Osteoblast (primary cell): ENCODE results near the gene GRID1. TPM values are rescaled to one million over a fixed set of nuclear protein-coding genes. Genes with fewer than 3 reads are reported as not detected.

ENCODE experiments used
- DNase-seq: peaks from one replicate; pipeline ENCODE4 v3.0.0; 2011; ENCODE audit warnings: low spot score, mixed read lengths; ENCODE audit not compliant: insufficient read length; ENCODE audit errors: missing footprints
- H2AFZ ChIP-seq: 2 replicates; pipeline ENCODE4 v1.6.0; 2011; ENCODE audit warnings: mild to moderate bottlenecking, low read length
- H3K27ac ChIP-seq: 2 replicates; pipeline ENCODE4 v1.5.1; 2011; ENCODE audit warnings: mild to moderate bottlenecking, low read depth, low read length, moderate library complexity
- H3K27me3 ChIP-seq: 2 replicates; pipeline ENCODE4 v1.6.0; 2012; ENCODE audit warnings: mild to moderate bottlenecking, control low read depth, inconsistent platforms, low read length, moderate library complexity; ENCODE audit not compliant: insufficient read depth
- H3K36me3 ChIP-seq: 2 replicates; pipeline ENCODE4 v1.5.1; 2011; ENCODE audit warnings: mild to moderate bottlenecking, low read length, control low read depth, moderate library complexity; ENCODE audit not compliant: insufficient read depth
- H3K4me1 ChIP-seq: 2 replicates; pipeline ENCODE4 v1.5.1; 2011; ENCODE audit warnings: mild to moderate bottlenecking, low read length, control low read depth, moderate library complexity; ENCODE audit not compliant: insufficient read depth
- H3K4me2 ChIP-seq: 2 replicates; pipeline ENCODE4 v1.6.0; 2011; ENCODE audit warnings: mild to moderate bottlenecking, low read length; ENCODE audit not compliant: insufficient read depth
- H3K4me3 ChIP-seq: fragments of 200-600 bp; sonication (generic); 3 replicates; pipeline ENCODE4 v1.5.1; 2012; ENCODE audit warnings: mild to moderate bottlenecking, low read length, inconsistent platforms; ENCODE audit not compliant: insufficient read depth
- H3K79me2 ChIP-seq: 2 replicates; pipeline ENCODE4 v1.6.0; 2012; ENCODE audit warnings: mild to moderate bottlenecking, low read length, control low read depth, inconsistent platforms; ENCODE audit not compliant: insufficient read depth
- H3K9me3 ChIP-seq: 2 replicates; pipeline ENCODE4 v1.5.1; 2011; ENCODE audit warnings: low read depth, low read length, control low read depth
- H4K20me1 ChIP-seq: 2 replicates; pipeline ENCODE4 v1.6.0; 2012; ENCODE audit warnings: mild to moderate bottlenecking, low read length, control low read depth; ENCODE audit not compliant: insufficient read depth
- total RNA-seq: library from RNA; depleted of rRNA; stranded (reverse); fragments of >200 nt; gene quantifications from 2 replicates; pipeline ENCODE4 v1.2.3, GENCODE V29; 2012
- TF ChIP-seq, protein P1 (sequence below): IDR thresholded peaks from 2 replicates; pipeline ENCODE4 v1.5.1; 2011; ENCODE audit warnings: mild to moderate bottlenecking, low read depth, low read length, moderate library complexity; ENCODE audit errors: extremely low read depth

GRID1 gene
- total RNA-seq, 1 donor = not detected

DNA sequence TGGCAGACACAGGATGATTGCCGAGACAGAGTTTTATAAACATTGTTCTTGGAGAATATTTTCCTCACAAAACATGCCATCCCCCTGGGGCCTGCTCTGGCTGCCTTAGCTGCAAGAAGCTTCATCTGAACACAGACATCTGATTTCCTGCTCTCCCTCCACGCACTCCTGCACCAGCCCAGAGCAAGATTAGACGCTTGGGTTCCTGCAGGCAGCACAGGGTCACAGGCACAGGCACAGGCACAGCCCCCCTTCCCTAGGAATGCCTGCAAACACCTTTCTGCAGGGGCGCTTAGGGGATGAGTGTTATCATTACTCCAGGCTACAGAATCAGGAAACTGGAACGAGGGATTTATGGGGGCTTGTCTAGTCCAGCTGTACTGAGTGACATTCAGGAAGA is 450.3 kb downstream of the GRID1 start:
- Histone ChIP-seq H3K36me3 (no peaks in the 10 kb centered on the region), H3K79me2 (no peaks in the 10 kb centered on the region), H3K4me2 (no peak overlapping the region), H3K9me3 (peaks cover 2% of the 10 kb centered on the region), H3K4me3 (no peak overlapping the region), H4K20me1 (no peaks in the 10 kb centered on the region), H3K27me3 (no peaks in the 10 kb centered on the region), H2AFZ (no peak overlapping the region), H3K4me1 (no peaks in the 10 kb centered on the region), H3K27ac (no peak overlapping the region)
- no peak for DNase-seq
- TF ChIP-seq, protein P1, sequence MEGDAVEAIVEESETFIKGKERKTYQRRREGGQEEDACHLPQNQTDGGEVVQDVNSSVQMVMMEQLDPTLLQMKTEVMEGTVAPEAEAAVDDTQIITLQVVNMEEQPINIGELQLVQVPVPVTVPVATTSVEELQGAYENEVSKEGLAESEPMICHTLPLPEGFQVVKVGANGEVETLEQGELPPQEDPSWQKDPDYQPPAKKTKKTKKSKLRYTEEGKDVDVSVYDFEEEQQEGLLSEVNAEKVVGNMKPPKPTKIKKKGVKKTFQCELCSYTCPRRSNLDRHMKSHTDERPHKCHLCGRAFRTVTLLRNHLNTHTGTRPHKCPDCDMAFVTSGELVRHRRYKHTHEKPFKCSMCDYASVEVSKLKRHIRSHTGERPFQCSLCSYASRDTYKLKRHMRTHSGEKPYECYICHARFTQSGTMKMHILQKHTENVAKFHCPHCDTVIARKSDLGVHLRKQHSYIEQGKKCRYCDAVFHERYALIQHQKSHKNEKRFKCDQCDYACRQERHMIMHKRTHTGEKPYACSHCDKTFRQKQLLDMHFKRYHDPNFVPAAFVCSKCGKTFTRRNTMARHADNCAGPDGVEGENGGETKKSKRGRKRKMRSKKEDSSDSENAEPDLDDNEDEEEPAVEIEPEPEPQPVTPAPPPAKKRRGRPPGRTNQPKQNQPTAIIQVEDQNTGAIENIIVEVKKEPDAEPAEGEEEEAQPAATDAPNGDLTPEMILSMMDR = no peak

DNA sequence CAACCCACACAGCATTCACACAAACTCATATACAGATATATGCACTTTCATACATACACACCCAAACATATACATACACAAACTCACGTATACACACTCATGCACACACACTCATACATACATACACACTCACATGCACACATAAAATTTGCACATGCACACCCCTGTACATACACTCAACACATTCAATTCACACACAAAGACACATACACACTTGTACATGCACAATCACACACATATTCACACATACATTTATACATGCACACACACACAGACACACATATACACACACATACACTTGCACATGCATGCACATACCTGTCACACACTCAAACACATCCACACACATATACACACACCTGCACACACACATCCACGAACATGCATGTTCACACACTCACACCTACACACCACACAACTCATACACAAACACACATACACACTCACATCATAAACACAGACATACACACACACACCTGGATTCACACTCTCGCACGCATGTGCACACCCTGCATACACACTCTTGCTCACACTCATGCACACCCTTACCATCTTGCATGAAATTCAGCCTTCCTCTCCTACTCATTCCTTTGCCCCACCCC is 451.2 kb downstream of the GRID1 start:
- DNase-seq = no peak

DNA sequence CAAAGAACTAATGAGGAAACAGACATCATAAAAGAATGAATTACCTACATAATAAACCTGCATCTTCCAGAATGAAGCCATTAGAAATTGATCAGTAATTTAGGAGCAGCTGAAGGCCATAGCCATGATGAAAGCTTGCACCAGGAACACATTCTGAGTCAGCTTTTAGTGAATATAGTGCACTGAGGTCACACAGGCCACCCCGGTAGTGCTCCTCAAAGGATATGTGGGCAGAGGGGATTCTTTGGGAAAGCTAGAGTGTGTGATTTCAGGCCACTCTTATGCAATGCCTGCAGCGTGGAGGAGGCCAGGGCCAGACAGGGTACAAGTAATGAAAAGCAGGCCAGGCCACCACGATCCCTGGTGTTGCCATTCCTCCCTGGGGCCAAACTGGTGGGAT is 451.9 kb downstream of the GRID1 start:
- TF ChIP-seq, protein P1 = no peak
- H3K79me2 ChIP-seq = no peaks in the 10 kb centered on the region
- no peak for DNase-seq

More for the DNA sequence above, 451.2 kb downstream of the GRID1 start:
- no peaks in the 10 kb centered on the region for H3K27me3 ChIP-seq
- H3K4me1 ChIP-seq = no peaks in the 10 kb centered on the region
- TF ChIP-seq, protein P1 = no peak
- no peak overlapping the region for H3K4me3 ChIP-seq
- no peak overlapping the region for H2AFZ ChIP-seq
- H3K27ac ChIP-seq = no peak overlapping the region
- peaks cover 3% of the 10 kb centered on the region for H3K9me3 ChIP-seq
- no peaks in the 10 kb centered on the region for H3K79me2 ChIP-seq
- no peaks in the 10 kb centered on the region for H3K36me3 ChIP-seq
- H3K4me2 ChIP-seq = no peak overlapping the region
- no peaks in the 10 kb centered on the region for H4K20me1 ChIP-seq

DNA sequence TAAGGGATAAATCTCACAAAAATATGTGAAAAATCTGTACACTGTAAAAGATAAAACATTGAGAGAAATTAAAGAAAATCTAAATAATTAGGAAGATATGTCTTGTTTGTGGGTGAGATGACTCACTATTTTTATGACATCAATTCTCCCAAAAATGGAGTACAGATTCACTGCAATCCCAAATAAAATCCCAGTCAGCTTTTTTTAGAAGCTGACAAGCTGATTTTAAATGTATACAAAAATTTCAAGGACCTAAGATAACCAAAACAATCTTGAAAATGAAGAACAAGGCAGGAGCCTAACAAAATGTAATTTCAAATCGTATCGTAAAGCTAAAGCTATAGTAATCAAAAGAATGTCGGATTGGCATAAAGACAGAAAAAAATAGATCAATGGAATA is 458.1 kb downstream of the GRID1 start:
- no peaks in the 10 kb centered on the region for H3K4me1 ChIP-seq
- no peak overlapping the region for H2AFZ ChIP-seq
- H3K79me2 ChIP-seq = no peaks in the 10 kb centered on the region
- no peaks in the 10 kb centered on the region for H4K20me1 ChIP-seq
- H3K9me3 ChIP-seq = peaks cover 2% of the 10 kb centered on the region
- H3K4me3 ChIP-seq = no peak overlapping the region
- DNase-seq = no peak
- no peak overlapping the region for H3K4me2 ChIP-seq
- H3K27me3 ChIP-seq = no peaks in the 10 kb centered on the region
- H3K27ac ChIP-seq = no peak overlapping the region
- TF ChIP-seq, protein P1 = no peak
- H3K36me3 ChIP-seq = no peaks in the 10 kb centered on the region

More for the DNA sequence above, 451.9 kb downstream of the GRID1 start:
- Histone ChIP-seq H3K27ac (no peak overlapping the region), H3K36me3 (no peaks in the 10 kb centered on the region), H2AFZ (no peak overlapping the region), H3K4me2 (no peak overlapping the region), H3K4me1 (no peaks in the 10 kb centered on the region), H3K27me3 (no peaks in the 10 kb centered on the region), H4K20me1 (no peaks in the 10 kb centered on the region), H3K9me3 (peaks cover 4% of the 10 kb centered on the region), H3K4me3 (no peak overlapping the region)
